ENCODE data around the gene SLC25A29.

The SLC25A29 gene

GRCh38 chr14:100296106-100296651 lies 10.1 kb downstream of the SLC25A29 start:
- peak; percentile 23 for DNase-seq (ENCODE audit: low spot score)
- no peak for TF ChIP-seq CTCF (IDR thresholded peaks at IDR 0.05; ENCODE audit: extremely low read depth, insufficient read depth, missing control alignments)
- in situ Hi-C loops (cut with MboI; ENCODE audit: low pct_unique_long_range_greater_than_20kb, low sequenced_read_pairs, unreplicated experiment) = no loop called here

DNA sequence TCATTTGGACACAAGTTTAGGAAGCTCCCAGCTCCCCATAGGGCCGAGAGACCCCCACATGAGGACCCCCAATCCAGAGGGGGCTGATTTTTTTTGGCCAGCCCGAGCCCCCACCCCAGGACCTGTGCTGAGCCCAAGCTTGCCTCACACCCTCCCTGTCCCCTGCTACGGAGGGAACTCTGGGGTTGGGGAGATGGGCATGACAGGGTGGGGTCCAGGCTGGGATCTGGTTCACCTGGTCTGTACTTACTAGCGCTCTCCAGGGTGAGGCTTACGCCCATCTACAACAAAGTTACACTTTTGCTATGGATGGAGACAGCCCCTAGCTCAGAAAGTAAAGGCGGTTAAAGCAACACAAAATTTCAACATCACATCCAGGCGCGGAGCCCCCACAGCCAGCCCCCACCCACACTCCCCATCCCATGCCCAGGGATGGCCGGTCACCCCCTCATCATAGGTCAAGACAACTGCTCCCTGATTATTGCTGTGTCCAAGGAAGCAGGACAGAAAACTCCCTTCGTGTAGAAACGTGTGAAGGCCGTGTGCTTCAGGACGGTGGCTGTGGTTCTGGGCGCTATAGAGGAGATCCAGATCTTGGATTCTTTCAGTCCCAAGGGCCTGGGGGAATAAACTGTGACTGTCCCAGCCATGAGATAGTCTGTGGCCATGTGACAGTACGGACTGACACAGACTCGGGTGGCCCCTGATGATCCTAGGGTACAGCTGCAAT lies 10.7 kb downstream of the SLC25A29 start:
- DNase-seq (ENCODE audit: low spot score) = peak; percentile 25
- in situ Hi-C loops (cut with MboI; ENCODE audit: low pct_unique_long_range_greater_than_20kb, low sequenced_read_pairs, unreplicated experiment) = no loop called here
- TF ChIP-seq CTCF (IDR thresholded peaks at IDR 0.05; ENCODE audit: extremely low read depth, insufficient read depth, missing control alignments) = no peak

DNA sequence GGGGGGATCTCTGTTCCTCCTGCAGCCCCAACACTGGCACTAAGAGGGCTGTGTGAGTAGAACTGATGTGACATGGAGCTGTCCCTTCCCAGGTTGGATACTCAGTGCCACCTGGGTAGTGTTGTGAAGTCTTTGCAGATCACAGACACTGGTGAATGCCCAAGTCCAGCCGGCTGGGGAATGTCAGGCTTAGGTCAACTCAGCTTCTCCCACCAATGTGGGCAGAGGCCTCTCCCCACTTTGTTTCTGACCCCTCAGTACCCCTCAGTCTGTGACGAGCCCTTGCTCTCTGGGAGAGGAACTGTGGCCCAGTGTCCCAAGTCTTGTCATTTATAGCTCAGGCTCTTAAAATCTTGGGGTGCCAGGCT lies 11.3 kb downstream of the SLC25A29 start:
- in situ Hi-C loops (cut with MboI; ENCODE audit: low pct_unique_long_range_greater_than_20kb, low sequenced_read_pairs, unreplicated experiment) = no loop called here
- DNase-seq (ENCODE audit: low spot score) = peak; percentile 17
- TF ChIP-seq CTCF (IDR thresholded peaks at IDR 0.05; ENCODE audit: extremely low read depth, insufficient read depth, missing control alignments) = no peak

DNA sequence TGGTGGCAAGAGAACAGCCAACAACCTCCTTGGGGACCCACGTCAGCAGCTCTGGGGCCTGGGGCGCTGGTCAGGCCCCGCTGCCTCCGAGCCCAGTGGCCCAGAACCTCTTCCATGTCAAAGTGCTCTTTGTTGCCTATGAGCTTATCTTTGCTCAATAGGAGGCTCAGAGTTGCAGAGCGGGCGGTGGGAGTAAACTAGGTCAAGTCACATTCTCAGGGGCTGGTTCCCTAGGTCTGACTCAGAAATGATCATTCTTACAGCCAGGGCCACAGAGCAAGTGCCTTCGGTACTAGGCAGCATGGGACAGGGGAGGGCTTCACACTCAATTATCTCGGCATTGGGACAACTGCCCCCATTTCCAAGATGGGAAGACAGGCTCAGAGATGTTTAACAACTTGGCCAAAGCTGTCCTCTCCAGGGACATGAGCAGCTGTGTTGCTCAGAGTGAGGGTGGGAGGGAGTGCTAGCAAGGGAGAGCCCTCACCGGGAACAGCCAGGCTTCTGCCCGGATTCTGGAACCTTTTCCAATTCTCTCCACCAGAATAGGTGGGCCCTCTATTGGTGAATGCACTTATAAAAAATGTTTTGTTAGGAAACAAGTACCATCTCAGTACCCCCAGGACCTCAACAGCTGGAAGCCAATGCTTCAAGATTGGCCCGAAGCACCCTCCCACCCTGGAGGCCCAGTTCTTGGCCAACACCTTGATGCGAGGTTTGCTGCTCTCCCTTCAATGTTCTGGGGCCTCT lies 11.9 kb downstream of the SLC25A29 start:
- no peak for TF ChIP-seq CTCF (IDR thresholded peaks at IDR 0.05; ENCODE audit: extremely low read depth, insufficient read depth, missing control alignments)
- DNase-seq (ENCODE audit: low spot score) = peak; percentile 65

GRCh38 chr14:100293497-100294212 lies 12.6 kb downstream of the SLC25A29 start:
- in situ Hi-C loops (cut with MboI; ENCODE audit: low pct_unique_long_range_greater_than_20kb, low sequenced_read_pairs, unreplicated experiment) = no loop called here
- DNase-seq (ENCODE audit: low spot score) = peak; percentile 18
- TF ChIP-seq CTCF (IDR thresholded peaks at IDR 0.05; ENCODE audit: extremely low read depth, insufficient read depth, missing control alignments) = no peak

More for the DNA sequence above, 11.9 kb downstream of the SLC25A29 start:
- in situ Hi-C loops (cut with MboI; ENCODE audit: low pct_unique_long_range_greater_than_20kb, low sequenced_read_pairs, unreplicated experiment) = no loop called here

- in situ Hi-C loops (cut with MboI; ENCODE audit: low pct_unique_long_range_greater_than_20kb, low sequenced_read_pairs, unreplicated experiment) = no loop called here
- peak; percentile 13 for DNase-seq (ENCODE audit: low spot score)
These were observed 13.3 kb downstream of the SLC25A29 start for GRCh38 chr14:100292776-100293461.

More at GRCh38 chr14:100292776-100293461, 13.3 kb downstream of the SLC25A29 start:
- TF ChIP-seq CTCF (IDR thresholded peaks at IDR 0.05; ENCODE audit: extremely low read depth, insufficient read depth, missing control alignments) = no peak

Data from GM13977 (cell line).